Stimulated activated naive B cell treated with anti-CD40 and anti-IgM and Interleukin-4, amounts not matched to agents 10 μg/mL and 1 μg/mL and 100 μg/mL, for 72 hours (primary cell): ENCODE data around the gene SATB1.
"Not testable (repeated sequence)": the region's sequence is repeated elsewhere in the genome, so short reads cannot be mapped to it uniquely, and the experiment has no call there.

Experiments
- ATAC-seq, 2 donors: fragments of 150-1000 bp; cut with Tn5 transposase; replicated peaks; 2 replicates each; pipeline ENCODE4 v1.10.0; 2021; ENCODE audit warnings: moderate library complexity in 1 of 2
- DNase-seq: peaks from one replicate; pipeline ENCODE4 v3.0.0; 2021
- H3K27ac Mint-ChIP-seq: one replicate; pipeline ENCODE4 v1.8.0; 2022; ENCODE audit warnings: mild to moderate bottlenecking, mixed read lengths
- H3K27me3 Mint-ChIP-seq, 2 donors: one replicate each; pipeline ENCODE4 v1.8.0; 2022; ENCODE audit warnings: mixed read lengths in 2 of 2
- H3K36me3 Mint-ChIP-seq, 2 donors: one replicate each; pipeline ENCODE4 v1.8.0; 2022; ENCODE audit warnings: mixed read lengths in 2 of 2, mild to moderate bottlenecking in 1 of 2
- H3K4me1 Mint-ChIP-seq, 2 donors: one replicate each; pipeline ENCODE4 v1.8.0; 2022; ENCODE audit warnings: mixed read lengths in 2 of 2, mild to moderate bottlenecking in 1 of 2
- H3K4me3 Mint-ChIP-seq, 2 donors: one replicate each; pipeline ENCODE4 v1.8.0; 2022; ENCODE audit warnings: mild to moderate bottlenecking in 2 of 2, mixed read lengths in 2 of 2, moderate library complexity in 1 of 2
- H3K9me3 Mint-ChIP-seq, 2 donors: one replicate each; pipeline ENCODE4 v1.8.0; 2022; ENCODE audit warnings: mixed read lengths in 2 of 2, mild to moderate bottlenecking in 1 of 2

Gene SATB1

DNA sequence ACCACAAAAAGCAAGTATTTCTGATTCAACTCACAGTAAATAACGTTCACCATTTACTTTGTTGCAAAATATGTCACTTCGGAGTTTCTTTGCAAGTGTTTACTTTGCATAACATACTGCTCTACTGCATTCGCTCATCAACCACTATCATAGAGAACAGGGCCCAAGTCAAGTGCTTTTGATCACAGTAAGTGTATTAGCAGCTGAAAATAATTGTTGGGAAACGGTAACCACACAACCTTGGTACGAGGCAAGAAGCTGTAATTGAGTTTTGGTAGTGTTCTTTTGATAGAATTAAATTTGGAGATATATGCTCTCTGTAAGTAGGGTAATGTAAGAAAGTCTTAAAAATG lies 80.1 kb downstream of the SATB1 start:
- H3K27ac Mint-ChIP-seq = no peak overlapping the region
- H3K27me3 Mint-ChIP-seq = no peaks in the 10 kb centered on the region
- no peak for ATAC-seq
- peaks cover 6 to 16% of the 10 kb centered on the region in 2 donors for H3K36me3 Mint-ChIP-seq
- H3K4me3 Mint-ChIP-seq = no peak overlapping the region
- H3K4me1 Mint-ChIP-seq = peaks cover 3 to 9% of the 10 kb centered on the region in 2 donors
- no peaks in the 10 kb centered on the region for H3K9me3 Mint-ChIP-seq
- no peak for DNase-seq

- peaks cover 4 to 11% of the 10 kb centered on the region in 2 donors for H3K36me3 Mint-ChIP-seq
- ATAC-seq = no peak
- no peak overlapping the region for H3K4me3 Mint-ChIP-seq
- H3K4me1 Mint-ChIP-seq = peaks cover 0 to 4% of the 10 kb centered on the region in 2 donors
- DNase-seq = no peak
- H3K27me3 Mint-ChIP-seq = no peaks in the 10 kb centered on the region
- no peaks in the 10 kb centered on the region for H3K9me3 Mint-ChIP-seq
- no peak overlapping the region for H3K27ac Mint-ChIP-seq
Measured at GRCh38 chr3:18344306-18345014, 80.7 kb downstream of the SATB1 start.

DNA sequence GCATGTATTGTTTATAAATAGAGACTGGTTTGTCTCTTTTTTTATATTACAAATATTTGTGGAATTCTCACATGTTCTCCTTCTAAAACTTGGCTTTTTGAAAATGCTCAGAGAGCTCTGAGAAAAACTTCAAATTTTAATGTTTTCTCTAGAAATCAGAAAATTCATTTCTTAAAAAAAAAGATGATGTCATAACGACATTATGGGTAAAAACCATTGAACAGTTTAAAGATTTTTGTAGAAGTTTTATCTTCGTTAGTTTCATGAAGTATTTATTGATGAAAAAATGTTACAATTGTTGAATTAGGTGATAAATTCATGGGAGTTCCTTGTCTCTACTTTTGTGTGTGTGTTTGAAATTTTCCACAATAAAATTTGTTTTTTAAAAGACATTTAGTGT lies 81.3 kb downstream of the SATB1 start:
- Mint-ChIP-seq H3K9me3 (no peaks in the 10 kb centered on the region), H3K27me3 (no peaks in the 10 kb centered on the region), H3K4me3 (no peak overlapping the region), H3K4me1 (no peaks in the 10 kb centered on the region), H3K27ac (no peak overlapping the region), H3K36me3 (peaks cover 0 to 5% of the 10 kb centered on the region in 2 donors)
- ATAC-seq (no peak), DNase-seq (no peak)

- Mint-ChIP-seq H3K9me3 (no peaks in the 10 kb centered on the region), H3K4me3 (no peak overlapping the region), H3K4me1 (peaks cover 3 to 11% of the 10 kb centered on the region in 2 donors), H3K27ac (no peak overlapping the region), H3K27me3 (no peaks in the 10 kb centered on the region), H3K36me3 (no peaks in the 10 kb centered on the region)
- DNase-seq = no peak
- ATAC-seq = no peak
Measured at GRCh38 chr3:18338827-18339514, 86.2 kb downstream of the SATB1 start.

GRCh38 chr3:18337231-18337630 lies 87.9 kb downstream of the SATB1 start:
- H3K27ac Mint-ChIP-seq = no peak overlapping the region
- peaks cover 0 to 1% of the 10 kb centered on the region in 2 donors for H3K9me3 Mint-ChIP-seq
- H3K4me3 Mint-ChIP-seq = no peak overlapping the region
- DNase-seq (no peak), ATAC-seq (no peak)
- peaks cover 3 to 11% of the 10 kb centered on the region in 2 donors for H3K4me1 Mint-ChIP-seq
- no peaks in the 10 kb centered on the region for H3K27me3 Mint-ChIP-seq
- H3K36me3 Mint-ChIP-seq = no peaks in the 10 kb centered on the region

DNA sequence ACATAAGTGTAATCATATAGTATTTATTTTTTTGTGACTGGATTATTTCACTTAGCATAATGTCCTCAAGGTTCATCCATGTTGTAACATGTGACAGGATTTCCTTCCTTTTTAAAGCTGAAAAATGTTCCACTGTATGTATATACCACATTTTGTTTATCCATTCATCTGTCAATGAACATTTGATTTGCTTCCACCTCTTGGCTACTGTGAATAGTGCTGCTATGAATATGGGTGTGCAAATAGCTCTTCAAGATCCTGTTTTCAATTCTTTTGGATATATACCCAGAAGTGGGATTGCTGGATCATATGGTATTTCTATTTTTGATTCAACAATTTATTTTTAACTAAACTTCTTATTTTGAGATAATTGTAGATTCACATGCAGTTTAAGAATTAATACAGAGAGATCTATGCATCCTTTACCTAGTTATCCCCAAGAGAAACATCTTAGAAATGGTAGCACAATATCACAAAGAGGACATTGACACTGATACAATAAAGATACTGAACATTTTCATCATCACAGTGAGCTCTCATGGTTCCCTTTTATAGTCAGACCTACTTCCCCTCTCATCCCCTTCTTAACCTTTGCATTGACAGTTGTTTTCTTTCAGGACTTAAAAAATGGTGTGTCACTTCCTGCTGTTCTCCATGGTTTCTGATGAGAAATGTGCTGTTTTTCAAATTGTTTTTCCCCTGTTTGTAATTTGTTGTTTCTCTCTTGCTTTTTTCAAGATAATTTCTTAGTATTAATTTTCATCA lies 90.1 kb downstream of the SATB1 start:
- H3K27me3 Mint-ChIP-seq = no peaks in the 10 kb centered on the region
- peak; percentile 62 to 63 for ATAC-seq
- H3K4me3 Mint-ChIP-seq = no peak overlapping the region
- H3K9me3 Mint-ChIP-seq = peaks cover 0 to 3% of the 10 kb centered on the region in 2 donors
- DNase-seq = no peak
- no peak overlapping the region for H3K27ac Mint-ChIP-seq
- peaks cover 3 to 11% of the 10 kb centered on the region in 2 donors for H3K4me1 Mint-ChIP-seq
- peaks cover 0 to under 1% of the 10 kb centered on the region in 2 donors for H3K36me3 Mint-ChIP-seq

DNA sequence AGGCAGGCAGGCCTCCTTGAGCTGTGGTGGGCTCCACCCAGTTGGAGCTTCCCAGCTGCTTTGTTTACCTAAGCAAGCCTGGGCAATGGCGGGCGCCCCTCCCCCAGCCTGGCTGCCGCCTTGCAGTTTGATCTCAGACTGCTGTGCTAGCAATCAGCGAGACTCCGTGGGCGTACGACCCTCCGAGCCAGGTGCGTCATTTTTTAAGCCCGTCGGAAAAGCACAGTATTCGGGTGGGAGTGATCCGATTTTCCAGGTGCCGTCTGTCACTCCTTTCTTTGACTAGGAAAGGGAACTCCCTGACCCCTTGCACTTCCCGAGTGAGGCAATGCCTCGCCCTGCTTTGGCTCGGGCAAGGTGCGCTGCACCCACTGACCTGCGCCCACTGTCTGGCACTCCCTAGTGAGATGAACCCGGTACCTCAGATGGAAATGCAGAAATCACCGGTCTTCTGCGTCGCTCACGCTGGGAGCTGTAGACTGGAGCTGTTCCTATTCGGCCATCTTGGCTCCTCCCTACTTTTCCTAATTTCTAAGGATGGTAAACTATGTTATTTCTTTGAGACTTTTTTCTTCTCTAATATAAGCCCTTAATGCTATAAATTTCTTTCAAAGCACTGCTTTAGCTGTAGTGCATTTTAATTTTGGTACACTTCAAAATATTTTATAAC lies 94.2 kb downstream of the SATB1 start:
- peaks cover 4 to 10% of the 10 kb centered on the region in 2 donors for H3K9me3 Mint-ChIP-seq
- not testable (repeated sequence) for H3K27me3 Mint-ChIP-seq, H3K4me3 Mint-ChIP-seq, H3K36me3 Mint-ChIP-seq, ATAC-seq, DNase-seq, H3K27ac Mint-ChIP-seq, H3K4me1 Mint-ChIP-seq

DNA sequence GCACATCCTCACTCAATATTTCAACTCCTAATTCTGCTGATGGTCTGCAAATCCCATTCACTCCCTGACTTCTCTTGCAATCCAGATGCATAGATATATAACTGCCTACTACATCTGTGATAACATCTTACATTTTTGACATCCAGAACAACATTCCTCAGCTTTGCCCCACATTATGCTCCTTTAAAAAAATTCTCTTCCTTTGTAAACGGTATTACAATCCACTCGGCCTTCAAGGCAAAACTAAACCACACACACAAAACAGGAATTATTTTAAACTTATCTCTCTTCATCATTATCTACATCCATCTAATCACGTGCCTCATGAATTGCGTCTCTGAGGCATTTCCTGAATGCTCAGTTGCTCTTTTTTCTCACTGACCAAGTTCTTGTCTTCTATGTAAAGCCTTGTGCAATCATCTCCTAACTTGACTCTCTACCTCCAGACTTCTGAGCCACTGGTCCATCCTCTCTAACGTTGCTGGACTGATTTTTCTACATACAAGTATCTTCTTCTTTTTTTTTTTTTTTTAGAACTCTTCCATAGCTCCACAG lies 117.0 kb downstream of the SATB1 start:
- Mint-ChIP-seq H3K9me3 (no peaks in the 10 kb centered on the region), H3K4me3 (no peak overlapping the region)

GRCh38 chr3:18307529-18307928 lies 117.6 kb downstream of the SATB1 start:
- Mint-ChIP-seq H3K27me3 (no peaks in the 10 kb centered on the region), H3K9me3 (no peaks in the 10 kb centered on the region), H3K27ac (no peak overlapping the region), H3K4me1 (peaks cover 2 to 8% of the 10 kb centered on the region in 2 donors), H3K4me3 (no peak overlapping the region), H3K36me3 (no peaks in the 10 kb centered on the region)
- DNase-seq (no peak), ATAC-seq (no peak)

More for the DNA sequence above, 117.0 kb downstream of the SATB1 start:
- no peak overlapping the region for H3K27ac Mint-ChIP-seq
- no peaks in the 10 kb centered on the region for H3K27me3 Mint-ChIP-seq
- DNase-seq = no peak
- H3K36me3 Mint-ChIP-seq = no peaks in the 10 kb centered on the region
- ATAC-seq = no peak
- peaks cover 2 to 8% of the 10 kb centered on the region in 2 donors for H3K4me1 Mint-ChIP-seq

DNA sequence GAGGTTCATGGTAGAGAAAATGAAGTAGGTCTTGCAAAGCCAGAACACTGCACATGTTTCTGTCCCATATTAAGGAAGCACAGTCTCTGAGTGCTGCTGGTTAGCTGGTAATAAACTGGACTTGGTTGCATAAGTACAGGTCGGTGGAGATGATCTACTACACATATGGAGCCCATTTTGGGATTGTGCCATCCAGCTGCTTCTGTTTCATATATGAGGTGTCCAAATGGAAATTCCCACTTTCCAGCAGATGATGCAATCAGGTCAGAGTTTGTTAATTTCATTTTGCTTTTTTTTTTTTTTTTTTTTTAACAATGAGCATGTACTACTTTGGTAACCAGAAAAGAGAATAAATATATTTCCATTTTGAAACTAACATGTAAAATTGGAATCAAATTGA lies 122.6 kb downstream of the SATB1 start:
- Mint-ChIP-seq H3K27me3 (no peaks in the 10 kb centered on the region), H3K36me3 (peaks cover 1 to 2% of the 10 kb centered on the region in 2 donors), H3K27ac (no peak overlapping the region), H3K4me1 (peaks cover 2 to 8% of the 10 kb centered on the region in 2 donors), H3K9me3 (peaks cover 1 to 2% of the 10 kb centered on the region in 2 donors), H3K4me3 (no peak overlapping the region)
- DNase-seq (no peak), ATAC-seq (no peak)

GRCh38 chr3:18301781-18302180 lies 123.4 kb downstream of the SATB1 start:
- ATAC-seq (no peak), DNase-seq (no peak)
- no peaks in the 10 kb centered on the region for H3K27me3 Mint-ChIP-seq
- no peak overlapping the region for H3K4me3 Mint-ChIP-seq
- peaks cover 8 to 9% of the 10 kb centered on the region in 2 donors for H3K9me3 Mint-ChIP-seq
- no peak overlapping the region for H3K27ac Mint-ChIP-seq
- H3K4me1 Mint-ChIP-seq = peaks cover 2 to 8% of the 10 kb centered on the region in 2 donors
- peaks cover 2 to 8% of the 10 kb centered on the region in 2 donors for H3K36me3 Mint-ChIP-seq

- no peak overlapping the region for H3K4me3 Mint-ChIP-seq
- peaks cover 9 to 13% of the 10 kb centered on the region in 2 donors for H3K9me3 Mint-ChIP-seq
- H3K27ac Mint-ChIP-seq = no peak overlapping the region
- DNase-seq = no peak
- no peak for ATAC-seq
- peaks cover 2 to 11% of the 10 kb centered on the region in 2 donors for H3K36me3 Mint-ChIP-seq
- H3K4me1 Mint-ChIP-seq = peaks cover 2 to 8% of the 10 kb centered on the region in 2 donors
- no peaks in the 10 kb centered on the region for H3K27me3 Mint-ChIP-seq
Measured at GRCh38 chr3:18300916-18301315, 124.2 kb downstream of the SATB1 start.

- Mint-ChIP-seq H3K9me3 (peaks cover 12 to 16% of the 10 kb centered on the region in 2 donors), H3K27ac (no peak overlapping the region), H3K4me3 (no peak overlapping the region), H3K36me3 (peaks cover 2 to 12% of the 10 kb centered on the region in 2 donors), H3K27me3 (no peaks in the 10 kb centered on the region), H3K4me1 (peaks cover 0 to 7% of the 10 kb centered on the region in 2 donors)
- ATAC-seq (no peak), DNase-seq (no peak)
Measured at GRCh38 chr3:18297126-18297525, 128.0 kb downstream of the SATB1 start.
